Lower lobe of right lung (tissue), 2 donors: ENCODE measurements around the gene KCNQ5. TPM values are rescaled to one million over a fixed set of nuclear protein-coding genes. Genes with fewer than 3 reads are reported as not detected.

Source experiments
- ATAC-seq, 2 donors: fragments of 200-7000 bp; cut with Tn5 transposase; one replicate each; pipeline ENCODE4 v1.9.1; 2020 to 2022; ENCODE audit warnings: mild to moderate bottlenecking in 2 of 2, moderate library complexity in 2 of 2
- DNase-seq: peaks from one replicate; pipeline ENCODE4 v3.0.0-alpha.2; 2020
- H3K27ac ChIP-seq: fragments of 200-600 bp; one replicate; pipeline ENCODE4 v1.8.0; 2022
- H3K27me3 ChIP-seq: fragments of 200-600 bp; one replicate; pipeline ENCODE4 v1.8.0; 2022; ENCODE audit warnings: low read depth
- H3K36me3 ChIP-seq: fragments of 200-600 bp; one replicate; pipeline ENCODE4 v1.8.0; 2022; ENCODE audit warnings: mild to moderate bottlenecking
- H3K4me1 ChIP-seq: fragments of 200-600 bp; one replicate; pipeline ENCODE4 v1.8.0; 2022
- H3K4me3 ChIP-seq: fragments of 200-600 bp; one replicate; pipeline ENCODE4 v1.8.0; 2022; ENCODE audit warnings: mild to moderate bottlenecking
- H3K9me3 ChIP-seq: fragments of 200-600 bp; one replicate; pipeline ENCODE4 v1.8.0; 2022
- intact Hi-C: fragments of 100-400 bp; cut with DNase I; formaldehyde crosslinking; loops from one replicate; pipeline ENCODE4 v1.11.0; 2022
- total RNA-seq: library from RNA; stranded (reverse); fragmentation: NEBNext Ultra II Directional; extraction: Animal tissue kit (Norgen Biotek cat#: 25700); gene quantifications from one replicate; pipeline ENCODE4 v1.2.1, GENCODE V29; 2021
- TF ChIP-seq, protein P1 (sequence below): fragments of 200-600 bp; IDR thresholded peaks from one replicate; pipeline ENCODE4 v1.8.0; 2022; ENCODE audit warnings: antibody characterized with exemption, mild to moderate bottlenecking
- donor health status: DM: no; HTN: yes; CAD: no; lungs with severe emphysema.

KCNQ5 gene
- total RNA-seq, 1 donor from 2014 or later, result 0.35 TPM

DNA sequence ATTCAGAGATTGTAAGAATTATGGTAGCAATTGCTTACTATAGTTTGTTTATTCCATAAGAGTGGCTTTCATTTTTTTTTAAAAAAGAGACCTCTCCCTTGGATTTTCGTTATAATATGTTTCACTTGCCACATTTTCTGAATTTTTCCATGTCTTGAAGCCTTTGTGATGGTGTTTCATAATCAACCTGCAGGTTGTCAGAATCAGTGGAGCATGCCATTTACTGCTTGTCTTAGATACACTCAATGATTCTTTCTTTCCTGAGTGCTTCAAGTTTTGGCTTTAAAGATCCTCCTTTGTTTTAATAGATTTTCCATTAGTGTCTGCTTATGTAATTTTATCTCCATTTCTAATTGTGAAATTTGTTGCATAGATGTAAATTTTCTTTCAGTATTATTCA lies 31.2 kb downstream of the KCNQ5 start:
- Histone ChIP-seq H3K27ac (no peak overlapping the region), H3K4me1 (no peaks in the 10 kb centered on the region), H3K9me3 (no peaks in the 10 kb centered on the region), H3K36me3 (no peaks in the 10 kb centered on the region), H3K4me3 (no peak overlapping the region), H3K27me3 (no peaks in the 10 kb centered on the region)
- ATAC-seq (no peak), DNase-seq (no peak)
- TF ChIP-seq, protein P1, sequence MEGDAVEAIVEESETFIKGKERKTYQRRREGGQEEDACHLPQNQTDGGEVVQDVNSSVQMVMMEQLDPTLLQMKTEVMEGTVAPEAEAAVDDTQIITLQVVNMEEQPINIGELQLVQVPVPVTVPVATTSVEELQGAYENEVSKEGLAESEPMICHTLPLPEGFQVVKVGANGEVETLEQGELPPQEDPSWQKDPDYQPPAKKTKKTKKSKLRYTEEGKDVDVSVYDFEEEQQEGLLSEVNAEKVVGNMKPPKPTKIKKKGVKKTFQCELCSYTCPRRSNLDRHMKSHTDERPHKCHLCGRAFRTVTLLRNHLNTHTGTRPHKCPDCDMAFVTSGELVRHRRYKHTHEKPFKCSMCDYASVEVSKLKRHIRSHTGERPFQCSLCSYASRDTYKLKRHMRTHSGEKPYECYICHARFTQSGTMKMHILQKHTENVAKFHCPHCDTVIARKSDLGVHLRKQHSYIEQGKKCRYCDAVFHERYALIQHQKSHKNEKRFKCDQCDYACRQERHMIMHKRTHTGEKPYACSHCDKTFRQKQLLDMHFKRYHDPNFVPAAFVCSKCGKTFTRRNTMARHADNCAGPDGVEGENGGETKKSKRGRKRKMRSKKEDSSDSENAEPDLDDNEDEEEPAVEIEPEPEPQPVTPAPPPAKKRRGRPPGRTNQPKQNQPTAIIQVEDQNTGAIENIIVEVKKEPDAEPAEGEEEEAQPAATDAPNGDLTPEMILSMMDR, result no peak
- intact Hi-C loops, result no loop called here

DNA sequence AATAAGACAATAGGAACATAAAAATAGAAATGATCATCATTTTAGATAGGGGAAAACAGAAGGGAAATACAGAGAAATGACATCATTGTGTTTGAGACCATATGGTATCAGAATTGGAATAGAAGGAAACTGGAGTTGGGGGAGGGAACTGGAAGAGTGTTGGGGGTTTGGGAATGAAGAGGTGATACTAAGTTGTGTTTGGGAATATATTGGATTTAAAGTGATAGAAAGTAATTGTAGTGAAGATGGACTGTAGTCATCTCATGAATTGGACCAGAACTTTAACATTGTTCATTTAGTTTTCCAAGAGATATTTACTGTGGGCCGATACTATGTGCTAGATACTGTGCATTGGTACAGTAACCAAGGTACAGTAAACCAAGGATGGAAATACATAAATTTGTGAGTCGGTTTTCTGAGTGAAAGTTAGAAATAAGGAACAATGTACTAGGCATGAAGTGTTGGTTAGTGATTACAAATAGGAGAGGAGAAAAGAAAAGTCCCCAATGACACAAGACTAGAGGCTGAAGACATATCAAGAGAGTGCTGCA lies 32.3 kb downstream of the KCNQ5 start:
- H3K27me3 ChIP-seq, result no peaks in the 10 kb centered on the region
- DNase-seq, result no peak
- ATAC-seq, result no peak
- intact Hi-C loops, result no loop called here
- TF ChIP-seq, protein P1, result no peak
- H3K4me1 ChIP-seq, result no peaks in the 10 kb centered on the region
- no peaks in the 10 kb centered on the region for H3K36me3 ChIP-seq
- H3K27ac ChIP-seq, result no peak overlapping the region
- H3K4me3 ChIP-seq, result no peak overlapping the region
- no peaks in the 10 kb centered on the region for H3K9me3 ChIP-seq

DNA sequence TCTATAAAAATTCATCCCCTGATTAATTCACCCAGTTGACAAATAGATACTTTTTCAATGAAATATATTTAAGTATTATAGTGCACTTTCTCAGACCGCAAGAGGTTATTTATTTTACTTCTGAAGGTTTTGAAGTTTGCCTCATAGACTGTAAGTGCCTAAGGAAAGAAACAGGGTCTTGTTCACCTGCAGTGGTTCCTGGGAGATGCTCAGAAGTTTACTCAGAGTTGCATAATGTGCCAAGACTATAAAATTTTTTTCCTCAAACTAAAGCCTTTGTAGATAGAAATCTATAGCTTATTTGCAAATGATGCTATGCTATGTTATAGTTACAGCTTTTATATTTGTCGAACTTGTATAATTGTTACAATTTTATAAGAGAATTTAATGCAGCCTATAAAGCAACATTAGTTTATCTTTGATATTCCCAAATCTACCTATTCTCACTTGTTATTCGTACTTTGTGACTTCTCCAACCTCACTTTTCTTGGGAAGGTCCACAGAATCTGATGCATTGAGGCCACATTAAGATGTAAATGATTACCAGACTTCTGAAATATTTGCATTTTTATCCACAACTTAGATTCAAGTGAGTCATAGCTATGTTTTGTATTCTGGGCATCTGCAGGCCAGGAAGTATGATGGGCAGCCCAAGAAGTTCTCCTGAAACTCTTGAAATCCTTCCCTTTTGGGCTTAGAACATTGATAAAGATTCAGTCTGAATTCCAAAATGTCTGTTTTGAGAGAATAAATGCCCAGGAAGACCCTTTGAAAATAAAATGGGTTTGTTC lies 35.7 kb downstream of the KCNQ5 start:
- TF ChIP-seq, protein P1, result no peak
- H3K4me1 ChIP-seq, result no peaks in the 10 kb centered on the region
- H3K9me3 ChIP-seq, result no peaks in the 10 kb centered on the region
- H3K27me3 ChIP-seq, result no peaks in the 10 kb centered on the region
- ATAC-seq (no peak), DNase-seq (no peak)
- intact Hi-C loops, result no loop called here
- H3K4me3 ChIP-seq, result no peak overlapping the region
- no peak overlapping the region for H3K27ac ChIP-seq
- H3K36me3 ChIP-seq, result no peaks in the 10 kb centered on the region

DNA sequence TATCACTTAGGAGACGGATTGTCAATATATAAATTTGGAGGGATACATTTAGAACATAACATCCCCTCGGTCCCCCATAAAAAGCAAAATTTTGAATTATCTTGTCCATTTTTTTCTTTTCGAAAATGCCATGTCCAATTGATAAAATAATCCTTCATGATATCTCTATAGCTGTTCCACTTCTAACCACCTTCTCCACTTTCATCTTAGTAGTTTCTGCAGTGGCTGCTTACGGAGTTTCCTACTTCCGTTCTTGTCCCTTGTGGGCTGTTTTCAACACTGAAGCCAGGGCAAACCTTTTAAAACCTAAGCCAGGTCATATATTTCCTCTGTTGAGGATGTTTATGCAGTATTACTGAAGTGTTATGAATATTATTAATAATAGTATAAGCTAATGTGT lies 37.9 kb downstream of the KCNQ5 start:
- no peaks in the 10 kb centered on the region for H3K36me3 ChIP-seq
- H3K4me3 ChIP-seq, result no peak overlapping the region
- no peaks in the 10 kb centered on the region for H3K27me3 ChIP-seq
- DNase-seq, result no peak
- ATAC-seq, result no peak
- no peaks in the 10 kb centered on the region for H3K4me1 ChIP-seq
- TF ChIP-seq, protein P1, result no peak
- intact Hi-C loops, result no loop called here
- H3K9me3 ChIP-seq, result no peaks in the 10 kb centered on the region
- H3K27ac ChIP-seq, result no peak overlapping the region

DNA sequence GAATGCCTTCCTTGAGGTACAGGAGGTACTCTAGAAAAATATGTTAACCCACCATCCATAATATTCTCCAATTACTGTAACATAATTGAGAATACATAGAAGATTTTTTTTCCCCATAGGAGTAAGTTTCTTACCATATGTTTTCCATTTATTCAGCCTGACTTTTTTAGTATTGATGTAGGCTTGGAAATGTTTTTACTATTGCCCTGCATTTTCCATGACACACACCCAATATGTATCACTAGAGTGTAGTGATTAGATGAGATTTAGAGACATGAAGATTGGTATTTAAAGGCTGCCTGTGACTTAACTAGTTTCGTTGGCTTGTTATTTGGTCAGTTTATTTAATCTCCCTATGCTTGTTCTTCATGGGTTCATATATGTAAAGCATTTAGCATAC lies 39.5 kb downstream of the KCNQ5 start:
- ATAC-seq, result no peak

More for the DNA sequence above, 39.5 kb downstream of the KCNQ5 start:
- Histone ChIP-seq H3K27me3 (no peaks in the 10 kb centered on the region), H3K36me3 (no peaks in the 10 kb centered on the region), H3K27ac (no peak overlapping the region), H3K9me3 (no peaks in the 10 kb centered on the region), H3K4me3 (no peak overlapping the region), H3K4me1 (no peaks in the 10 kb centered on the region)
- no peak for DNase-seq
- intact Hi-C loops, result no loop called here
- TF ChIP-seq, protein P1, result no peak
